RWPE1 (cell line): ENCODE results near the gene DNAH8.

ENCODE experiments used
- CTCF ChIA-PET: fragments of 350-600 bp; sonication (Branson Sonifier 250); formaldehyde crosslinking; extraction: SDS; loops from one replicate; lab custom pipeline; 2021; lab: Yijun Ruan, JAX
- POLR2A ChIA-PET: fragments of 400-600 bp; formaldehyde crosslinking; extraction: SDS; loops from one replicate; lab custom pipeline; 2020; ENCODE audit warnings: antibody characterized with exemption; ENCODE audit not compliant: low non-redundant PET; lab: Yijun Ruan, JAX
- DNase-seq: peaks from one replicate; pipeline ENCODE4 v3.0.0; 2012; ENCODE audit warnings: low spot score
- H3K27ac ChIP-seq: fragments of 450-650 bp; 2 replicates; pipeline ENCODE4 v1.5.1; 2017
- TF ChIP-seq, protein P1 (sequence below): fragments of 450-650 bp; conservative IDR thresholded peaks from 2 replicates; pipeline ENCODE4 v1.5.1; 2017; ENCODE audit warnings: low read depth, mild to moderate bottlenecking

Gene DNAH8

DNA sequence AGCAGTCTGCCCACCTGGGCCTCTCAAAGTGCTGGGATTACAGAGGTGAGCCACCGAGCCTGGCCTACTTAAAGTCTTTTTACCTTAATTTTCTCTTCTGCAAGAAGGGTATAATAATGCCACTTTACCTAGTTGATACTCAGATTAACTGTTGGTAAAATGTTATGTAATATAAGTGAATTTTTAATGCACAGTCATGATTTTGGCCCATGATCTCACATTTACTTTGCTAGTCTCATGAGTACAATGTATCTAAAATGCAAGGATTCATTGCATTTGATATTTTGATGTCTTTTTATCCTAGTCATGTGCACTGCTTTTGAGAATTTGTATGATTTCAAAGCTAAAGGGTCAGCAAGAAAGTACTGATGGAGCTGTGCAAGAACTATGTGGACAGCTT, 13.1 kb downstream of the DNAH8 start:
- POLR2A ChIA-PET: no interaction called here
- TF ChIP-seq, protein P1, sequence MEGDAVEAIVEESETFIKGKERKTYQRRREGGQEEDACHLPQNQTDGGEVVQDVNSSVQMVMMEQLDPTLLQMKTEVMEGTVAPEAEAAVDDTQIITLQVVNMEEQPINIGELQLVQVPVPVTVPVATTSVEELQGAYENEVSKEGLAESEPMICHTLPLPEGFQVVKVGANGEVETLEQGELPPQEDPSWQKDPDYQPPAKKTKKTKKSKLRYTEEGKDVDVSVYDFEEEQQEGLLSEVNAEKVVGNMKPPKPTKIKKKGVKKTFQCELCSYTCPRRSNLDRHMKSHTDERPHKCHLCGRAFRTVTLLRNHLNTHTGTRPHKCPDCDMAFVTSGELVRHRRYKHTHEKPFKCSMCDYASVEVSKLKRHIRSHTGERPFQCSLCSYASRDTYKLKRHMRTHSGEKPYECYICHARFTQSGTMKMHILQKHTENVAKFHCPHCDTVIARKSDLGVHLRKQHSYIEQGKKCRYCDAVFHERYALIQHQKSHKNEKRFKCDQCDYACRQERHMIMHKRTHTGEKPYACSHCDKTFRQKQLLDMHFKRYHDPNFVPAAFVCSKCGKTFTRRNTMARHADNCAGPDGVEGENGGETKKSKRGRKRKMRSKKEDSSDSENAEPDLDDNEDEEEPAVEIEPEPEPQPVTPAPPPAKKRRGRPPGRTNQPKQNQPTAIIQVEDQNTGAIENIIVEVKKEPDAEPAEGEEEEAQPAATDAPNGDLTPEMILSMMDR: no peak
- H3K27ac ChIP-seq: no peak overlapping the region
- no peak for DNase-seq
- CTCF ChIA-PET: no interaction called here

DNA sequence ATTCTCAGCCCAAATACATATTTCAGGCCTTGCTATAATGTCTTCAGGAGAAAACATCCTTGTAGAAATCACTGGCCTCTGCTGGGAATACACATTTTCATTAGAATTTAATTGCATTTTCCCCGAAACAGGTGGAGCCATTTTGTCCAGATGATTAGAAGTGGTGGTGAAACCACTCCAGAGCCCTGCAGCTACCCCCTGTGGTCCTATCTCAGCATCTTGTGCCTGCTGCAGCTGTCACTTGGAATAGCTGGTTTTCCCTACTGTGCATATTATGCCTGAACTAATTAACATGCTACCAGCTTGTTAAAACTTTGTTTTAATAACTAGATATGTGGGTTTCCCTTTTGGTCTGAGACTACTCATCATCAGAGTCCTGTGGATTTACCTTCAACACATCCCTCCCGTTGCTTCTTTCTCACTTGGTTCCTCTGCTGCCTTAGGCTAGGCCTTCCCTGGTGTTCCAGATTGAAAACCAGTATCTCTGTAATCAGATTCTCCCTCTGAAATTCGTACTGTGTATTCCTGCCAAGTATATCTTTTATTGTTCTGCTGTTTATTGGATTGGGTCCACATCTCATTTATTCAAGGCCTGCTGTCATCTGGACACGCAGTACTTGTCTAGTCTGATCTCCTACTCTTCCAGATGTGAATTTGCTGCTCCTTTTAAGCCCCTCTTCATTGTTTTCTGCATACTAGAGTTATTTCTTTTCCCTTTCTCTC, 15.2 kb downstream of the DNAH8 start:
- H3K27ac ChIP-seq: no peak overlapping the region
- TF ChIP-seq, protein P1: no peak
- POLR2A ChIA-PET: no interaction called here
- CTCF ChIA-PET: no interaction called here
- DNase-seq: no peak

DNA sequence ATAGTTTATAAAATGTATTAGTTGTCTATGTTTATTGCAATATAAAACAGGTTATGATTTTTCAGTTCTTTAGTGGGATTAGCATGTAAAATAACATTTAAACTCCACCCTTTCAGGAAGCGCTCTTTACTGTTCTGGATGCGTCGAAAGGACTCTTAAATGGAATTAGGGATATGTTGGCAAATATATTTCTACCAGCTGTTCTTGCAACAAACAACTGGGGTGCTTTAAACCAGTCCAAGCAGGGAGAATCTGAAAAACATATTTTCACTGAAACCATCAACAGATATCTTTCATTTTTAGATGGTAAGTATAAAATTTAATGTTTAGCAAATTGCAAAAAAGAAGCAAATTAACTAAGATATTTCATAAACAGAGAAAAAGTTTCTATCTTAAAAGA, 21.8 kb downstream of the DNAH8 start:
- POLR2A ChIA-PET: no interaction called here
- DNase-seq: no peak
- TF ChIP-seq, protein P1: no peak
- no peak overlapping the region for H3K27ac ChIP-seq
- CTCF ChIA-PET: no interaction called here

DNA sequence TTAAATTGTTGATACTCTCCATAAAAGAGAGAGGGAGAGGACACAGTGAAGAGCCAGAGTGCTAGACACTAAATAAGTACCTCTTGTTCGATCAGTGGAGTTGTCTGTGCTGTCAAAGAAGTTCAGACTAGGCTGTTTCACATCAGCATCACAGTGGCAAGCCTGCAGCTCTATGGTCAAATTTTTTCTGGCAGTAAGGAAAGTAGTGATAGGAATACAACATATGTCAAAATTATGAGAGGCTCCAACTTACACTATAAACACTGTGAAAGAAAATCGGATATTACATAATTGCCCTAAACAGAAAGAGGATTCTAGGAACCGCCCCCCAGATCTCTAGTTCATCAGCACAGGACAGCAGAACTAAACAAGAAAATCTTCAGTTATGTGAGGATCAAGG, 23.1 kb downstream of the DNAH8 start:
- POLR2A ChIA-PET: no interaction called here
- CTCF ChIA-PET: no interaction called here
- TF ChIP-seq, protein P1: no peak

GRCh38 chr6:38739532-38739931, 24.4 kb downstream of the DNAH8 start:
- POLR2A ChIA-PET: no interaction called here
- TF ChIP-seq, protein P1: no peak; the same call in 1 of the 2 replicates
- CTCF ChIA-PET: no interaction called here
- no peak overlapping the region for H3K27ac ChIP-seq
- no peak for DNase-seq

More for the DNA sequence above, 23.1 kb downstream of the DNAH8 start:
- DNase-seq: no peak
- no peak overlapping the region for H3K27ac ChIP-seq

DNA sequence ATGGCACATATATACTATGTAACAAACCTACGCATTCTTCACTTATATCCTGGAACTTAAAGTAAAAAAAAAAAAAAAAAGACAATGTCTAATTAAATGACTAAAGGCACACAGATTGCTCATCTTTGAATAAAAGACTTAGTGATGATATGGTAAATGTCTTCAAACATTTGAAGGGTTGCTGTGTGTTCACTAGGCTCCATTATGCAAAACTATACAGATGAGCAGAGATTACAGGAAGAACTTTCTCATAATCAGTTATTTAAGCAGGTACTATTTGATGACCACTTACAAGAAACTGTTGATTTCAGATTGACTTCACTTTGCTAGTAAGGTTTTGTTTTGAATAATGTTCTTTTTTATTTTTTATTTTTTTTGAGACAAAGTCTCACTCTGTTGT, 34.4 kb downstream of the DNAH8 start:
- ChIA-PET CTCF (interaction anchor here (0.6 kb wide), 1 partner anchor 660 kb away, joined by 4 read pairs; no protein-coding TSS in a partner anchor), POLR2A (no interaction called here)
- DNase-seq: no peak
- no peak overlapping the region for H3K27ac ChIP-seq
- TF ChIP-seq, protein P1: no peak
